GM20000 (cell line): ENCODE results near the gene CCDC146.
"Not testable (repeated sequence)": the region's sequence is repeated elsewhere in the genome, so short reads cannot be mapped to it uniquely, and the experiment has no call there.

Experiments used
- DNase-seq: peaks from one replicate; pipeline ENCODE4 v3.0.0; 2012; ENCODE audit warnings: low spot score
- CTCF ChIP-seq: IDR thresholded peaks from 2 replicates; pipeline ENCODE4 v1.5.1; 2012; ENCODE audit warnings: mild to moderate bottlenecking, control low read depth; ENCODE audit errors: extremely low read depth, missing control alignments

Gene CCDC146

GRCh38 chr7:77217474-77218185, 95.2 kb downstream of the CCDC146 start:
- TF ChIP-seq CTCF: no peak
- no peak for DNase-seq

- DNase-seq: not testable (repeated sequence)
Observed at GRCh38 chr7:77219701-77220331, 97.4 kb downstream of the CCDC146 start.

- DNase-seq: no peak
- TF ChIP-seq CTCF: no peak
Observed at GRCh38 chr7:77222065-77222464, 99.7 kb downstream of the CCDC146 start.

GRCh38 chr7:77222819-77223218, 100.4 kb downstream of the CCDC146 start:
- TF ChIP-seq CTCF: no peak

GRCh38 chr7:77223261-77223660, 100.8 kb downstream of the CCDC146 start:
- no peak for DNase-seq

More at GRCh38 chr7:77222819-77223218, 100.4 kb downstream of the CCDC146 start:
- no peak for DNase-seq

GRCh38 chr7:77226357-77226839, 104.0 kb downstream of the CCDC146 start:
- TF ChIP-seq CTCF: no peak
- no peak for DNase-seq

More at GRCh38 chr7:77223261-77223660, 100.8 kb downstream of the CCDC146 start:
- no peak for TF ChIP-seq CTCF

- not testable (repeated sequence) for DNase-seq
Observed at GRCh38 chr7:77228795-77229194, 106.4 kb downstream of the CCDC146 start.

GRCh38 chr7:77232467-77232866, 110.1 kb downstream of the CCDC146 start:
- DNase-seq: no peak
- no peak for TF ChIP-seq CTCF
